ENCODE results near the gene SLC25A25.

The SLC25A25 gene

DNA sequence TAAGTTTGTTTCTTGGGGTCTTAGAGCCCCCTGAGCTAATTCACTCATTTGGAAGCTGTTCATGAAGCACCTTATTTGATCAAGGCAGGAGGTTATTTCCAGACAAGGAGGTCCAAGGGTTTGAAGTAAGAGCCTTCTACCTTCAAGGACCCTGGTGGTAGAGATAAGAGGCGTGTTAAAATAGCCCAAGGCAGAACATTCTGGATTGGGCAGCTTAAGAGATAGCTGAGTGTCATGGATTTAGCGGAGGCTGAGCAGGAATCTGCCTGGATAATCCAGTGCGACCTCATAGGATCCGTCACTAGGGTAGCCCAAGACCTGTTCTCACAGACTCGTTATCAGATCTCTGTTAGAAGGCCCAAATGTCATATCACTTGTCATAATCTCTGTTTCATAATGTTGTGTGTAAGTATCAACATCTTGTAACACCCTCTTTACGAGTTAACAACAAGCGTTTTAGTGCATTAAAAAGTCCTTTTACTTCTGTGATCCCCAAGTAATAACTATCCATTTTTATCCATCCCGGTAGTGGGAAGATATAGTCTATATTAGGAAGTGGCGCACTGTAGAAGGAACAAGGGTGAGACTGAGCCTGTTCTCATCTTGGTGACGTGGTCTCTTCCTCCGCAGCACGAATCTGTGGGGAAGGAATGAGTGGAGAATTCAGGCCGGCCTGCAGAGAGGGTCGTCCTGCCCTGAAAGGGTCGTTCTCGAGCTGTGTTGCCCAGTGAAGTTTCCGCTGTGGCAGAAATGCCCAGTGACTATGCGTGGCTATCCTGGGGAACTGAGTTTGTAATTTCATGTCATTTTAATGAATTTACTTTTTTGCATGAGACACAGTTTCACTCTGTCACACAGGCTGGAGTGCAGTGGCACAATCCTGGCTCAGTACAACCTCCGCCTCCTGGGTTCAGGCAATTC, 28.8 kb downstream of the SLC25A25 start:
- DNase-seq (ENCODE audit: low spot score) = no peak

GRCh38 chr9:128097543-128098296, 29.7 kb downstream of the SLC25A25 start:
- DNase-seq (ENCODE audit: low spot score) = no peak

- DNase-seq (ENCODE audit: low spot score) = no peak
These were observed 30.5 kb downstream of the SLC25A25 start for GRCh38 chr9:128098297-128099230.

- no peak for DNase-seq (ENCODE audit: low spot score)
These were observed 31.3 kb downstream of the SLC25A25 start for GRCh38 chr9:128099231-128099931.

DNA sequence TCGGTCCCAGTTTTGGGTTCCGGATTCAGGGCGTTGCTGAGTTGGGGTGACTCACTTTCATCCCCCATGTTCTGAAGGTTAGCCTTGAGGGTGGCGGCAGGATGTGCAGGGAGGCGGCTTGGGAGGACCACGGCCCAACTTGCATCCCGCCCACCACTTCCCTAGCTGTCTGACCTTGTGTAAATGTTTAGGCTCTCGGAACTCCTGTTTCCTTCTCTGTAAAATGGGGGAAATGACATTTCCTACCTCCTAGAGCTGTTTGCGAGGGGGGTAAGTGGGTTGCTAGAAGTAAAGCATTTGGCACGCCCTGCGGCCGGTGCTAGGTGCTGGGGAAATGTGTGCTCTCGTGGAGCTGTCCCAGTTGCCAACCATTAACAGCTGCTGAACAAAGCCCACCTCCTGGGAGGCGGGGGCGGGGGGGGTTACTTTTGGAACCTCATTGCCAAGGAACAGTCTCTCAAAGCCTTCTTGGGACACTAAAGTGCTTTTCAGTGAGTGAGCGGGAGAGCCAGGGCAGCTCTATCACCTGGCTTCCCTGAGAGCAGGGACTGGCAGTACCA, 32.0 kb downstream of the SLC25A25 start:
- DNase-seq (ENCODE audit: low spot score) = no peak

- no peak for DNase-seq (ENCODE audit: low spot score)
These were observed 32.5 kb downstream of the SLC25A25 start for GRCh38 chr9:128100581-128100980.

- DNase-seq (ENCODE audit: low spot score) = no peak
These were observed 33.2 kb downstream of the SLC25A25 start for GRCh38 chr9:128101231-128101661.

DNA sequence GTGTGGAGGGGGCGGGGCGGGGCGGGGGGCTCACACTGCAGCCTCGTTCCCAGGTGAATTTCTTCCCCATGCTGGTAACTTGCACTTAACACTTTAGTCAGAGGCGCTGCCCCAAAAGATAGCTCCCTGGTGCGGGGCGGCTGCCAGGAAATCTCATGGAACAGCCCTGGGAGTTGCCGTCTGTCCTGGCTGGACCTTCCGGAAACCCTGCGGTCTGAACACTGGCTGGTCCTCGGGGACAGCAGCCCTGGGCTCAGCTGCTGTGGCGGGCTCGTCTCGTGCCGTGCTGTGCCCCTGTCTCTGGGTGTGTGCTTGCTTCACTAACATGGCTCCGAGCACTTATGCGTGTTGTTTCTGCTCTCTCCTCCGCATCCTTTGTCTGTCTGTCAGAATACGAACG, 33.7 kb downstream of the SLC25A25 start:
- no peak for DNase-seq (ENCODE audit: low spot score)

DNA sequence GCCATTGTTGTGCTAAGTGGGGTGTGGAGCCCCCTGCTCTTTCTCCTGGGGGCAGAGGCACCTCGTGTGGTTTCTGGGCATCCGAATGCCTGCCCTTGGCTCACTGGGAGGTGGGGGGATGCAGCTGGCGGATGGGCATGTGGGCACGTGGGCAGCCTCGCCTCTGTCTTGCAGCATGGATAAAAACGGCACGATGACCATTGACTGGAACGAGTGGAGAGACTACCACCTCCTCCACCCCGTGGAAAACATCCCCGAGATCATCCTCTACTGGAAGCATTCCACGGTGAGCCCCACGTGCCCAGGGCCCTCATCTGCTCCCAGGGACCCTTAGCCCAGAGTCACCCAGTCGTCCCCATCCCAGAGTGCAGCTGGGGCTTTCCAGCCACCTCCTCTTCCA, 34.2 kb downstream of the SLC25A25 start:
- no peak for DNase-seq (ENCODE audit: low spot score)

DNA sequence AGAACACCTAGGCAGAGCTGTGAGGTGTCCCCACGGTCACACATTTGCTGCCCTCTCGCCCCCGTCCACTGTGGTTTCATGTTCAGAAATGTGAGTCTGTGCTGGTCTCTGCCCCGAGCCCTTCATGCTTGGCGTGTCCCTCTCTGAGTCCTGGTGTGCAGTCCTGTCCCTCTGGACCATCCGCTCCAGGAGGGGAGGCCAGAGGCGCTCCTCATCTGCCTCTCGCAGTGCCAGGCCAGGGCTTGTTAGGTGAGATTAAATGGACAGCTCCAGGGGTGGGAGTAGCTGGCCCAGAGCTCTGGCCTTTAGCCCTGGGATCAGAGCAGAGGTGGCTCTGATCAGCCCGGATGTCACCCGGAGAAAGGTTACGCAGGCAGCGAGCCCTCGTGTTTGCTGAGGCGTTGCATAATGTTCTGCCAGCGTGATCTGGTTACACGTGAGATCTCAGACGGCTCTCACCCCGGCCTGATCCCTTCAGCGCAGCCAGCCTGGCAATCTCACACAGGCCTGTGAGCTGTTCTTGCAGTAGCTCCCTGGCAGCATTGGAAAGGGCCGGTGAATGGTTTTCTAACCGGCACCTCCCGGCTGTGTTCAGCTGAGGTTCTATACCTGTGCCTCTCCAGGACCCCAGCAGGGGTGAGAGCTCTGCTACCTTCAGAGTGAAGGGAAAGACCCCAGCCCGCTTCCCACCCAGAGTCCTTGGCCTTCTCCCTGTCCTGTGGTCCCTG, 35.0 kb downstream of the SLC25A25 start:
- no peak for DNase-seq (ENCODE audit: low spot score)

- peak; percentile 48 for DNase-seq (ENCODE audit: low spot score)
These were observed 35.5 kb downstream of the SLC25A25 start for GRCh38 chr9:128103589-128103962.

DNA sequence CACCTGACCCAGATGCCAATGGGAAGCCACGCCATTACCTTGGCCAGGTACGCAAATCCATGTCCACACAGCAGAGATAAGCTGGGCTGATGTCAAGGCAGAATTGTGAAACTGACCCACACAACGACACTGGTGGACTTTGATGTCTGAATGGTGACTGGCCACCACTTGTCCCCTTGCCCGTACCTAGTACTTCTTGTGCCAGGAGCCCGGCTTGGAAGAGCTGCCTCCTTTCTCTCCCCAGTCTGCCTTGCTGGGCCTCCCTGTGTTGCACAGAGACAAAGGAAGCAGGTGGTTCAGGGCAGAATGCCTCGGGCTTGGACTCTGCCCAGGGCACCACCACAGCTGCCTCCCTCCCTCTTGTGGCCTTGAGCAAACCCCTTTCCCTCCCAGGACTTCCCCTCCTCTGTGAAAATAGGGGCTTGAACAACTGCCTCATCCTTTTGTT, 36.2 kb downstream of the SLC25A25 start:
- DNase-seq (ENCODE audit: low spot score) = no peak

DNA sequence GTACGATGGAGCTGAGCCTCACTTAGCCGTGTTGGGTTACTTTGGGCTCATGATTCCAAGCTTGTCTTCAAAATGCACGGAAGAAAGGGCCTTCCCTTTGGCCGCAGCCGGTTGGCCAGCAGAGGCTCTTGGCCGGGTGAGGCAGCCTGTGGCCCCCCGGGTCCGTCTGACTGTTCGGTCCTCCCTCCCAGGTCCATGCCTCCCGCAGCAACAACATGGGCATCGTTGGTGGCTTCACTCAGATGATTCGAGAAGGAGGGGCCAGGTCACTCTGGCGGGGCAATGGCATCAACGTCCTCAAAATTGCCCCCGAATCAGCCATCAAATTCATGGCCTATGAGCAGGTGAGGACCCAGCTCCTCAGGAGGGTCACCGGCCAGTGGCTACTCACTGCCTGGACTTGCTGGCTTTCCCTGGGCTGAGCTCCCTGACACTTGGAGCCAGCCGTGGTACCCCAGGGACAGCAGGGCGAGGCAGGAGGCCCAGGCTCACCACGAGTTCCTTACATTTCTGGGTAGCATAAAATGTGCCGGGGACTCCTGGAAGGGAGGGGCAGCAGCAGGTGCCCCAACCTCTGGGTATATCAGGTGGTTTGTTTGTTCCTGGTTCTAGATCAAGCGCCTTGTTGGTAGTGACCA, 37.6 kb downstream of the SLC25A25 start:
- DNase-seq (ENCODE audit: low spot score) = no peak

GRCh38 chr9:128106181-128106939, 38.3 kb downstream of the SLC25A25 start:
- no peak for DNase-seq (ENCODE audit: low spot score)

DNA sequence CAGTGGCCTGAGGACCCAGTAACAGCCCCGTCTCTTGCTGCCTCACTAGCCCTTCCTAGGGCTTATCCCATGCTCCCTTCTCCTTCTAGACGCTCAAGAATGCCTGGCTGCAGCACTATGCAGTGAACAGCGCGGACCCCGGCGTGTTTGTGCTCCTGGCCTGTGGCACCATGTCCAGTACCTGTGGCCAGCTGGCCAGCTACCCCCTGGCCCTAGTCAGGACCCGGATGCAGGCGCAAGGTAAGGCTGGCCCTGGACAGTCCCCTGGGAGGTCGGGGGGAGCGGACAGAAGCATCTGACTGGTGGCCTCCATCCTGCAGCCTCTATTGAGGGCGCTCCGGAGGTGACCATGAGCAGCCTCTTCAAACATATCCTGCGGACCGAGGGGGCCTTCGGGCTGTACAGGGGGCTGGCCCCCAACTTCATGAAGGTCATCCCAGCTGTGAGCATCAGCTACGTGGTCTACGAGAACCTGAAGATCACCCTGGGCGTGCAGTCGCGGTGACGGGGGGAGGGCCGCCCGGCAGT, 39.0 kb downstream of the SLC25A25 start:
- DNase-seq (ENCODE audit: low spot score) = no peak

DNA sequence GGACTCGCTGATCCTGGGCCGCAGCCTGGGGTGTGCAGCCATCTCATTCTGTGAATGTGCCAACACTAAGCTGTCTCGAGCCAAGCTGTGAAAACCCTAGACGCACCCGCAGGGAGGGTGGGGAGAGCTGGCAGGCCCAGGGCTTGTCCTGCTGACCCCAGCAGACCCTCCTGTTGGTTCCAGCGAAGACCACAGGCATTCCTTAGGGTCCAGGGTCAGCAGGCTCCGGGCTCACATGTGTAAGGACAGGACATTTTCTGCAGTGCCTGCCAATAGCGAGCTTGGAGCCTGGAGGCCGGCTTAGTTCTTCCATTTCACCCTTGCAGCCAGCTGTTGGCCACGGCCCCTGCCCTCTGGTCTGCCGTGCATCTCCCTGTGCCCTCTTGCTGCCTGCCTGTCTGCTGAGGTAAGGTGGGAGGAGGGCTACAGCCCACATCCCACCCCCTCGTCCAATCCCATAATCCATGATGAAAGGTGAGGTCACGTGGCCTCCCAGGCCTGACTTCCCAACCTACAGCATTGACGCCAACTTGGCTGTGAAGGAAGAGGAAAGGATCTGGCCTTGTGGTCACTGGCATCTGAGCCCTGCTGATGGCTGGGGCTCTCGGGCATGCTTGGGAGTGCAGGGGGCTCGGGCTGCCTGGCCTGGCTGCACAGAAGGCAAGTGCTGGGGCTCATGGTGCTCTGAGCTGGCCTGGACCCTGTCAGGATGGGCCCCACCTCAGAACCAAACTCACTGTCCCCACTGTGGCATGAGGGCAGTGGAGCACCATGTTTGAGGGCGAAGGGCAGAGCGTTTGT, 39.6 kb downstream of the SLC25A25 start:
- DNase-seq (ENCODE audit: low spot score) = no peak

DNA sequence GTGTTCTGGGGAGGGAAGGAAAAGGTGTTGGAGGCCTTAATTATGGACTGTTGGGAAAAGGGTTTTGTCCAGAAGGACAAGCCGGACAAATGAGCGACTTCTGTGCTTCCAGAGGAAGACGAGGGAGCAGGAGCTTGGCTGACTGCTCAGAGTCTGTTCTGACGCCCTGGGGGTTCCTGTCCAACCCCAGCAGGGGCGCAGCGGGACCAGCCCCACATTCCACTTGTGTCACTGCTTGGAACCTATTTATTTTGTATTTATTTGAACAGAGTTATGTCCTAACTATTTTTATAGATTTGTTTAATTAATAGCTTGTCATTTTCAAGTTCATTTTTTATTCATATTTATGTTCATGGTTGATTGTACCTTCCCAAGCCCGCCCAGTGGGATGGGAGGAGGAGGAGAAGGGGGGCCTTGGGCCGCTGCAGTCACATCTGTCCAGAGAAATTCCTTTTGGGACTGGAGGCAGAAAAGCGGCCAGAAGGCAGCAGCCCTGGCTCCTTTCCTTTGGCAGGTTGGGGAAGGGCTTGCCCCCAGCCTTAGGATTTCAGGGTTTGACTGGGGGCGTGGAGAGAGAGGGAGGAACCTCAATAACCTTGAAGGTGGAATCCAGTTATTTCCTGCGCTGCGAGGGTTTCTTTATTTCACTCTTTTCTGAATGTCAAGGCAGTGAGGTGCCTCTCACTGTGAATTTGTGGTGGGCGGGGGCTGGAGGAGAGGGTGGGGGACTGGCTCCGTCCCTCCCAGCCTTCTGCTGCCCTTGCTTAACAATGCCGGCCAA, 40.4 kb downstream of the SLC25A25 start:
- DNase-seq (ENCODE audit: low spot score) = no peak
